Calu3 (cell line): ENCODE measurements around the gene PCBD1. TPM values are rescaled to one million over a fixed set of nuclear protein-coding genes. Genes with fewer than 3 reads are reported as not detected.

Experiments
- BruUV-seq: library from RNA; stranded (reverse); fragments of 400-500 nt; replicated peaks from 2 replicates; lab custom pipeline; 2021; lab: Mats Ljungman, UMichigan
- CTCF ChIA-PET: fragments of 300-600 bp; sonication (Branson Sonifier 250); formaldehyde crosslinking; loops from one replicate; lab custom pipeline; 2022; ENCODE audit warnings: antibody characterized with exemption; lab: Charles Lee
- DNase-seq: peaks from one replicate; pipeline ENCODE4 v3.0.0; 2022
- H3K27ac Mint-ChIP-seq: one replicate; pipeline ENCODE4 v1.8.0; 2022; ENCODE audit warnings: mixed read lengths; ENCODE audit not compliant: unreplicated experiment
- H3K27me3 Mint-ChIP-seq: one replicate; pipeline ENCODE4 v1.8.0; 2022; ENCODE audit warnings: mixed read lengths; ENCODE audit not compliant: unreplicated experiment
- H3K36me3 Mint-ChIP-seq: one replicate; pipeline ENCODE4 v1.8.0; 2022; ENCODE audit warnings: mild to moderate bottlenecking, moderate library complexity, mixed read lengths; ENCODE audit not compliant: insufficient read depth, unreplicated experiment
- H3K4me1 Mint-ChIP-seq: one replicate; pipeline ENCODE4 v1.8.0; 2022; ENCODE audit warnings: mild to moderate bottlenecking, low read depth, mixed read lengths; ENCODE audit not compliant: unreplicated experiment
- H3K4me3 Mint-ChIP-seq: one replicate; pipeline ENCODE4 v1.8.0; 2022; ENCODE audit warnings: mild to moderate bottlenecking, low read depth, moderate library complexity, mixed read lengths; ENCODE audit not compliant: unreplicated experiment
- H3K9me3 Mint-ChIP-seq: one replicate; pipeline ENCODE4 v1.8.0; 2022; ENCODE audit warnings: low read depth, mixed read lengths; ENCODE audit not compliant: unreplicated experiment
- intact Hi-C: fragments of 100-400 bp; cut with micrococcal nuclease; formaldehyde crosslinking; loops from one replicate; pipeline ENCODE4 v1.10.0; 2022; ENCODE audit not compliant: unreplicated experiment
- total RNA-seq: library from RNA; stranded (reverse); gene quantifications from 2 replicates; pipeline ENCODE4 v1.2.3, GENCODE V29; 2022
- TF ChIP-seq, protein P1 (sequence below): fragments of 200-600 bp; IDR thresholded peaks from one replicate; pipeline ENCODE4 v1.8.0; 2022; ENCODE audit warnings: antibody characterized with exemption; ENCODE audit not compliant: unreplicated experiment

The PCBD1 gene
- total RNA-seq, 1 experiment from 2014 or later = 193 TPM

GRCh38 chr10:70846795-70847194 is 41.6 kb downstream of the PCBD1 start:
- CTCF ChIA-PET = no interaction called here
- Mint-ChIP-seq H3K9me3 (no peaks in the 10 kb centered on the region), H3K4me1 (peaks cover 19% of the 10 kb centered on the region), H3K4me3 (no peak overlapping the region), H3K36me3 (no peaks in the 10 kb centered on the region), H3K27ac (no peak overlapping the region), H3K27me3 (no peaks in the 10 kb centered on the region)
- BruUV-seq = no TSS peak
- TF ChIP-seq, protein P1, sequence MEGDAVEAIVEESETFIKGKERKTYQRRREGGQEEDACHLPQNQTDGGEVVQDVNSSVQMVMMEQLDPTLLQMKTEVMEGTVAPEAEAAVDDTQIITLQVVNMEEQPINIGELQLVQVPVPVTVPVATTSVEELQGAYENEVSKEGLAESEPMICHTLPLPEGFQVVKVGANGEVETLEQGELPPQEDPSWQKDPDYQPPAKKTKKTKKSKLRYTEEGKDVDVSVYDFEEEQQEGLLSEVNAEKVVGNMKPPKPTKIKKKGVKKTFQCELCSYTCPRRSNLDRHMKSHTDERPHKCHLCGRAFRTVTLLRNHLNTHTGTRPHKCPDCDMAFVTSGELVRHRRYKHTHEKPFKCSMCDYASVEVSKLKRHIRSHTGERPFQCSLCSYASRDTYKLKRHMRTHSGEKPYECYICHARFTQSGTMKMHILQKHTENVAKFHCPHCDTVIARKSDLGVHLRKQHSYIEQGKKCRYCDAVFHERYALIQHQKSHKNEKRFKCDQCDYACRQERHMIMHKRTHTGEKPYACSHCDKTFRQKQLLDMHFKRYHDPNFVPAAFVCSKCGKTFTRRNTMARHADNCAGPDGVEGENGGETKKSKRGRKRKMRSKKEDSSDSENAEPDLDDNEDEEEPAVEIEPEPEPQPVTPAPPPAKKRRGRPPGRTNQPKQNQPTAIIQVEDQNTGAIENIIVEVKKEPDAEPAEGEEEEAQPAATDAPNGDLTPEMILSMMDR = no peak
- intact Hi-C loops = no loop called here
- DNase-seq = no peak

- BruUV-seq = no TSS peak
- Mint-ChIP-seq H3K4me3 (no peak overlapping the region), H3K36me3 (no peaks in the 10 kb centered on the region), H3K9me3 (no peaks in the 10 kb centered on the region), H3K27me3 (no peaks in the 10 kb centered on the region), H3K27ac (no peak overlapping the region), H3K4me1 (peaks cover 19% of the 10 kb centered on the region)
- intact Hi-C loops = no loop called here
- no peak for DNase-seq
- CTCF ChIA-PET = no interaction called here
- TF ChIP-seq, protein P1 = no peak
Observed at GRCh38 chr10:70845816-70846215, 42.5 kb downstream of the PCBD1 start.

DNA sequence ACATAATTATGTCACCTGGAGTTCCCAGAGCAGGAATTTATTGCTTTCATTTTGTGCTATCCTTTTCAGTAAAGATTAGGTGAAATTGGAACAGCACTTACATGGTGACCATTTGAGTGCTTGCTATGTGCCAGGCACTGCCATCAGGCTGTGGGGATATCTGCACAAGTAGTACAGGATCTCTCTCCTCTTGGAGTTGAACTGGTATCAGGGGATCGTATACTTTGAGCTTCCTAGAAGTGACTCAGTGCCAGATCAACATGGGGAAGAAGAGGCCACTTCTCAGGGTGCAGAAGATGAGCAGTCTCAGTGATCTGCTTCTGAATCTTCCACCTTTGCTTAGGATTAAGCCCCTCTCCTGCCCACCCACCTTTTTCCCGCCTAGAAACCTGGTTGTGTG is 43.1 kb downstream of the PCBD1 start:
- BruUV-seq = no TSS peak
- Mint-ChIP-seq H3K36me3 (no peaks in the 10 kb centered on the region), H3K27ac (no peak overlapping the region), H3K4me1 (peaks cover 18% of the 10 kb centered on the region), H3K27me3 (no peaks in the 10 kb centered on the region), H3K4me3 (no peak overlapping the region), H3K9me3 (no peaks in the 10 kb centered on the region)
- intact Hi-C loops = no loop called here
- TF ChIP-seq, protein P1 = no peak
- no peak for DNase-seq
- CTCF ChIA-PET = no interaction called here

- no peaks in the 10 kb centered on the region for H3K36me3 Mint-ChIP-seq
- H3K4me3 Mint-ChIP-seq = no peak overlapping the region
- intact Hi-C loops = no loop called here
- CTCF ChIA-PET = no interaction called here
- no peaks in the 10 kb centered on the region for H3K9me3 Mint-ChIP-seq
- TF ChIP-seq, protein P1 = no peak
- peaks cover 5% of the 10 kb centered on the region for H3K4me1 Mint-ChIP-seq
- DNase-seq = no peak
- H3K27ac Mint-ChIP-seq = no peak overlapping the region
- H3K27me3 Mint-ChIP-seq = no peaks in the 10 kb centered on the region
- no TSS peak for BruUV-seq
Observed at GRCh38 chr10:70843776-70844489, 44.4 kb downstream of the PCBD1 start.
